KOPT-K1 (cell line): ENCODE data around the gene ZNF536.

Source experiments
- H3K27ac ChIP-seq: fragments of 200-600 bp; sonication (generic); 2 replicates; pipeline ENCODE4 v1.5.1; 2016; ENCODE audit warnings: antibody characterized with exemption, mild to moderate bottlenecking, low read depth, low read length; ENCODE audit not compliant: poor library complexity, severe bottlenecking
- H3K36me3 ChIP-seq: fragments of 200-600 bp; sonication (generic); 2 replicates; pipeline ENCODE4 v1.5.1; 2017; ENCODE audit warnings: antibody characterized with exemption, mild to moderate bottlenecking, low read length, moderate library complexity; ENCODE audit not compliant: insufficient read depth
- H3K9me3 ChIP-seq: fragments of 200-600 bp; sonication (generic); 2 replicates; pipeline ENCODE4 v1.5.1; 2017; ENCODE audit warnings: antibody characterized with exemption, low read length, mild to moderate bottlenecking; ENCODE audit not compliant: insufficient read depth, poor library complexity, severe bottlenecking

ZNF536 gene

GRCh38 chr19:30353394-30353945 lies 18.7 kb upstream of the ZNF536 start:
- no peak overlapping the region for H3K27ac ChIP-seq
- H3K36me3 ChIP-seq, result no peaks in the 10 kb centered on the region

DNA sequence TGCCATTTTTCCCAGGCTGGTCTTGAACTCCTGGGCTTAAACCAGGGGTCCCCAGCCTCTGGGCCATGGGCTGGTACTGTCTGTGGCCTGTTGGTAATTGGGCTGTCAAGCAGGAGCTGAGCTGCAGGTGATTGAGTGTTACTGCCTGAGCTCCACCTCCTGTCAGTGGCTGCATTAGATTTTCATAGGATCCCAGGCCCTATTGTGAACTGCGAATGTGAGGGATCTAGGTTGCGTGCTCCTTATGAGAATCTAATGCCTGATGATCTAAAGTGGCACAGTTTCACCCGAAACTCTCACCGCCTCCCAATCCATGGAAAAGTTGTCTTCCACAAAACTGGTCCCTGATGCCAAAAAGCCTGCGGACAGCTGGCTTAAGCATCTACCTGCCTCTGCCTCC lies 16.6 kb upstream of the ZNF536 start:
- Histone ChIP-seq H3K27ac (no peak overlapping the region), H3K9me3 (no peaks in the 10 kb centered on the region), H3K36me3 (no peaks in the 10 kb centered on the region)

More at GRCh38 chr19:30353394-30353945, 18.7 kb upstream of the ZNF536 start:
- H3K9me3 ChIP-seq, result no peaks in the 10 kb centered on the region

DNA sequence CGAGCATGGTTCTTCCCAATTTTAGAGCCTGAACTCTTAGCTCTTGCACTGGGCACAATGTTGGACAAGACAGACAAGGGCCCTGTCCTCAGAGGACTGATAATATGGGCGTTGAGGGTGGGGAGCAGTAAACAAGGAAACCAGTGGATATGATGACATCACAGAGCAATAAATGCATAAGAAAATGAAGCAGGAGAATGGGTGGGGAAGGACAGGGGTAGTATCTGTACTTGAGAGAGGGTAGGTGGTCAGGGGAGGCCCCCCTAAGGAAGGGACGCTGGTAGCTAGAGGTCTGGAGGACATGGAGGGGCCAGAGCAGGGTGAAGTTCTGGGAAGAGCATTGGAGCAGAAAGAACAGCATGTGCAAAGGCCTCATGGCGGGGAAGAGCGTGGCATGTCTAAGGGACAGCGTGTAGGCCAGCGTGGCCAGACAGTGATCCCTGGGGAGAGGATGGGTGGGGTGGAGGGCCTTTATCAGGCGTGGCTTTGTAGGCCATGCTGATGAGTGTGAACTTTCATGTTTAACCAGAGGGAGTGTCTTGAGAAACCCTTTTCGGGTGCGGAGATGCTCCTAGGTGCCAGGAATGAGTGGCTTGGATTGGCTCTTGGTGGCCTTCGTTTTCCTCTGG lies 15.1 kb upstream of the ZNF536 start:
- no peaks in the 10 kb centered on the region for H3K9me3 ChIP-seq
- no peak overlapping the region for H3K27ac ChIP-seq
- no peaks in the 10 kb centered on the region for H3K36me3 ChIP-seq

GRCh38 chr19:30357580-30357954 lies 14.6 kb upstream of the ZNF536 start:
- H3K27ac ChIP-seq, result no peak overlapping the region
- H3K9me3 ChIP-seq, result no peaks in the 10 kb centered on the region
- H3K36me3 ChIP-seq, result no peaks in the 10 kb centered on the region

GRCh38 chr19:30358319-30358718 lies 13.9 kb upstream of the ZNF536 start:
- no peaks in the 10 kb centered on the region for H3K9me3 ChIP-seq
- no peak overlapping the region for H3K27ac ChIP-seq
- no peaks in the 10 kb centered on the region for H3K36me3 ChIP-seq

DNA sequence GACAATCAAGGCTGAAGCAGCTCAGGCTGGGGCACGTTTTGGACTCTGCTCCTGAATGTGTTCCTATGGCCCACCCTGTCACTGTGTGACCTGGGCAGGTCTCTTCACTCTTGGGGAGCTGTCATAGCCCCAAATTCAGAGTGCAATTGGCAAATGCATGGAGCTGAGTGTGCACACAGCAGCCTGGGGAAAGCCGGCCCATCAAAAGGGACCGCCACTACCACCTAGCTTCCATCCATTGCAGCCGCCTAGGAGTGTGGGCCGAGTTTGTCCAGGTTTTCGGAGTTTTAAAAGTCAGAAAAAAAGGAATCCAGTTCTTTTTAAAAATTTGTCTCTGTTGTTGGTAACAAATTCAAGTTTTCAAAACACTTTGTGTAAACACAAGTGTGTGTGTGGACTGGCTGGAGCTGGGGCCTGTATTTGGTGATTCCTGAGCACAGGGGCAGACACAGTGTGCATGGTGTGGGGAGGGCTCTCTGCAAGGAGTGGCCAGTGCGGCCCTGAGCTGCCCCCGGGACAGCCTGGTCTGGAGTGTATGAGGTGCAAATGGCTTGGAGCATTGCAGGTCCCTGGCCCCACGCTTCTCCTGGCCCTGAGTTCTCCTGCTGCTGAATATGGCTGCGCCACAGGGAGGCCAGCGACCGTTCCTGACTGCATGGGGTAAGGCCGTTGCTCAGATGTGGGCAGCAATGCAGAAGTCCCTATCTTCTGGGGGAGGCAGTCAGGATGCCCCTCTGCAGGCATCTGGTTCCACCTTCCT lies 13.2 kb upstream of the ZNF536 start:
- Histone ChIP-seq H3K27ac (no peak overlapping the region), H3K36me3 (no peaks in the 10 kb centered on the region), H3K9me3 (no peaks in the 10 kb centered on the region)

DNA sequence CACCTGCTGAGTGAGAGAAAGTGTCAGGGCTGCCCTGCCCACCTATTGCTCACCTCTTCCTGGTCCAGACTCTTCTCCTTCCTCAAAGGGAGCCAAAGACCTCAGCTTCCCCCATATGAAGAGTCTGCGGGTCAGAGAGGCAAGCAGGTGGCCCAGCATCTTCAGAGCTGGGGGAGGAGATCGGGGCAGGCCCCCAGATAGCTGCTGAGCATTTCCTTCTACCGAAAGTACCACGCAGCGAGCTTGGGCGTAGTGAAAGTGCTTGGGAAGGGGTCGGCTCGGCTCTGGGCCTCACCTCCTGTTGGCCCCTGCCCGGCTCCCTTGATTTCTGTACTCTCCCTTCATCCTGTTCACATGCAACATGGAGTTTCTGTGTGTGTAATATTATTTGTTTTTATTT lies 12.2 kb upstream of the ZNF536 start:
- no peaks in the 10 kb centered on the region for H3K9me3 ChIP-seq
- no peaks in the 10 kb centered on the region for H3K36me3 ChIP-seq
- H3K27ac ChIP-seq, result no peak overlapping the region

DNA sequence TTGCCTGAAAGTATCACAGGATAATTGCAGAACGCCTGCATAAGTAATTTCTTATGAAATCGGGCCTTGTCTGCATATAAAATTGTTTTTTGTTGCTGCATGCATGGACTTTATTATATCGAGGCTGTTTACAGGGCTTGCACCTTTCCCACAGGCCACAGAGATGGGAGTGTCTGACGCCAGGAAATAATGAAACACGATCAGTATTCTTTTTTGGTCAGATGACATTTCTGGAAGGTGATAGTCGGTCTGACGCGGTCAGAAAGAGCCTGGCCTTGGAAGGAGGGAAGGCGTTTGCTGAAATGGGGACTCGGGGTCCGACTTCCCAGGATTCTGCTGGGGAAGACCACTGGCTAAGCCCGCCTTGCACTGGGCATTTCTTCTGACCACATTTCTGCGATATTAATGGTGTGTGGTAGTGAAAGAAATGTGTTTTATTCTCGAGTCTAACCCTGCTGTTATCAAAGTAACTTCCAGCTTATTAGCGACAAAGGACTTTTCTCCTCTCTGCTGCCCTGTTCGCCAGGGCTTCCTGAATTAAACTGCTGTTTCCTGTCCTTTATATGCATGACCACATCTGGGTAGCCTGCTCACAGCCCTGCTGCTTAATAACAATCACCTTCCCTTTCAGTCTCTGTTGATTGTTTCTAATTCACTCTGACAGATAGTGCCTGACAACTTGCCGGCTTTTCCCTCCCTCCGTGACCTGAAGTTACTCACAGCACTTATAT lies 11.6 kb upstream of the ZNF536 start:
- no peaks in the 10 kb centered on the region for H3K9me3 ChIP-seq
- no peaks in the 10 kb centered on the region for H3K36me3 ChIP-seq
- H3K27ac ChIP-seq, result no peak overlapping the region

- Histone ChIP-seq H3K27ac (no peak overlapping the region), H3K36me3 (no peaks in the 10 kb centered on the region), H3K9me3 (no peaks in the 10 kb centered on the region)
Measured at GRCh38 chr19:30361107-30361447, 11.1 kb upstream of the ZNF536 start.

DNA sequence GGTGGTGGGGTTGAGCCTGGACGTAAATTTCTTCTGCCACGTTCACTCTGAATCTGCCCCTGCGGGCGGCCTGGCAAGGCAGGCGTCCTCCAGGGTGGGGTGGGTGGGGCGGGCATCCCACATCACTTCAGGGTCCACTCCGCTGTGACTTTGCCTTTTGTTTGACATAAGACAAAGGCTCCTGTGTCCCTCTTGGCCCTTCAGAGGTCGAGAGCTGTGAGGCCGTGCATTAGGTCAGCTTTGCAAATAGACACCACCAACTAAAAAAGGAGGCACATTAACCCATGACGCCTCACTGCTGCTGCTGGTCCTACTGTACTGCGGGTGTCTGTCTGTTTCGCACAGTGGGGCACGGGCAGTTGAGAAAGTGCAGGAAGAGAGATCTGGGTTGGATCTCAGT lies 10.5 kb upstream of the ZNF536 start:
- Histone ChIP-seq H3K36me3 (no peaks in the 10 kb centered on the region), H3K9me3 (no peaks in the 10 kb centered on the region), H3K27ac (no peak overlapping the region)

DNA sequence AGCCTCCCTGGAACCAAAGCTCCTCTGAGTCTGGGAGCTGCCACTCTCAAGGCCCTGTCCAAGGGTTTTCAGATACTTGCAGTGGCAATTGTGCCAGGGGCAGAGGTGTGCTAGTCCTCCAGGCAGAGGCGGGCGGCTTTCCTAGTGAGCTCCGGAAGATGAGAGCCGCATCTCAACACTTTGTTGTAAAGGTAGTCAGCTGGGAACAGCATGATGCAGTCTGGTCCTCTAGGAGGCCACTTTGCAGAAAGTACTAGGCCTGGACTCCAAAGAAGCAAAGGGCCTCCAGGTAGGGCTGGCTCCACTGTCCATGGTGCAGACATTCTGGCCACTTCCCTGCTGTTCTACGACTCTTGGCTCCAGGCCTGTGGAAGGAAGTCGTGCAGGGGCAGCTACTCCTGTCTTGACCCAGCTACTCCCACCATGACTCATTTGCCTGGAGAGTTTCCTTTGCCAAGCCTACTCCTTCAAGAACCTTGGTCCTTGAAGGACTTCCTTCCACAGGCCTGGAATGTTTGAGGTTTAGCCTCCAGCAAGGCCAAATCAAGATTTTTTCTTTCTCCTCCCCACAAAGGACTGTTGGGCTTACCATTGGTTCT lies 9.9 kb upstream of the ZNF536 start:
- H3K9me3 ChIP-seq, result no peaks in the 10 kb centered on the region
- no peaks in the 10 kb centered on the region for H3K36me3 ChIP-seq
- H3K27ac ChIP-seq, result no peak overlapping the region

- no peaks in the 10 kb centered on the region for H3K36me3 ChIP-seq
- no peak overlapping the region for H3K27ac ChIP-seq
- no peaks in the 10 kb centered on the region for H3K9me3 ChIP-seq
Measured at GRCh38 chr19:30363073-30363472, 9.1 kb upstream of the ZNF536 start.

DNA sequence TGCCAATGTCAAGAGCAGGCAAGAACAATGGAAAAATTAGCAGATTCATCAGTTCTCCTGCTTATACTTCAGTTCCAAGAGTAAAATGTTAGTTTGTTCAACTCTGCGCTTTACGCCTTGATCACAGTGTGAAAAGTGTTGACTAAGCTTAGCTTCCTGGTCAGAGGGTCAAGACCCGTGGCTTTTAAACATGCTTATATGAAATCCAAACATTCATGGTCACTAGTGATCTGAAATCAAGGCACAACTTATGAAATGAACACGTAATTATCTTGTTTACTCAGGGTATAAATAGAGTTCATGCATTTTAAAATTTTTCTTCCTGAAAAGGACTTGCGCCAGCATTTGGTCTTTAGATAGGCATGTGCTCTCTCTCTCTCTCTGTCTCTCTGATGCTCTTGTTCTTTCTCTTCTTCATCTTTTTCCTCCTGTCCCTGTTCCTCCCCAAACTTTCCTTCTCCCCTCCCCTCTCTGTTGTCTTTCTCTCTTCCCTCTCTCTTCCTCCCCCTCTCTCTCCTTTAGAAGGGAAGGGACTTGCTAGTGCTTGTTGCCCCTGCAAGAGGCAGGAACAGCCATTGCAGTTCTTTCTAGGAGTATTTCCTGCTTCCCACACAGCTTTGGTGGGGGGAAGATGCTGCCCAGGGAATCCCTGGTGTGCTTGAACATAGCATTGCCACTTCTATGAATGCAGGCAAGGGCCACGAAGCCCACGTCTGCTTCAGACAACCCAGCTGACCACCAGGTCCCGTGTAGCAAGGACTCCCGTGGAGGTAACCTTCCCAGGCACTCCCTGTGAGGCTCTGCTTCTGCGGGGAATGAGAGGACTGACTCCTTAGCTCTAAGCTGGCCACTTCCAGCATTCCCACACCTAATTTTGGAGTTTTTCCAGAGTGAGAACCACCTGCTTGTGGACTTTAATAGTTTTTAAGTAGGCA lies 7.1 kb upstream of the ZNF536 start:
- H3K9me3 ChIP-seq, result no peaks in the 10 kb centered on the region

DNA sequence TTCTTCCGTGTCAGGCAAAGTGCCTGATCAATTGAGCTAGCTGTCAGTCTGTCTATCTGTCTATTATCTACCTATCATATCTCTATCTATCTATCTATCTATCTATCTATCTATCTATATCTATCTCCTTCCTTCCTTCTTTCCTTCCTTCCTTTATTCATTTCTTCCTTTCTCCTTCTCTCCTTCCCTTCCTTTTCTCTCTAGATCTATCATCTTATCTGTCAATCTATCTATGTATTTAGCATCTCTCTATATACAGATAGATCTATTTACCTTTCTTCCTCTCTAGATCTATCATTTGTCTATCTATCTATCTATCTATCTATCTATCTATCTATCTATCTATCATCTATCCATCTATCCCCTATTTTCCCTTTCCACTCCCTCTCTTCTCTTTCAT lies 5.9 kb upstream of the ZNF536 start:
- Histone ChIP-seq H3K36me3 (no peaks in the 10 kb centered on the region), H3K9me3 (no peaks in the 10 kb centered on the region), H3K27ac (no peak overlapping the region)

More for the DNA sequence above, 7.1 kb upstream of the ZNF536 start:
- H3K36me3 ChIP-seq, result no peaks in the 10 kb centered on the region
- H3K27ac ChIP-seq, result no peak overlapping the region
